Suprapubic skin (tissue), 4 donors: Measurements from ENCODE around the gene ARL5B. TPM values are rescaled to one million over a fixed set of nuclear protein-coding genes. Genes with fewer than 3 reads are reported as not detected.

ENCODE experiments used
- DNase-seq, 2 donors: peaks; one replicate each; pipeline ENCODE4 v3.0.0-alpha.2; 2019; ENCODE audit warnings: low spot score in 2 of 2
- H3K27ac ChIP-seq: fragments of 200-600 bp; sonication (generic); one replicate; pipeline ENCODE4 v1.5.1; 2019
- H3K27me3 ChIP-seq: fragments of 200-600 bp; sonication (generic); one replicate; pipeline ENCODE4 v1.5.1; 2019
- H3K36me3 ChIP-seq: fragments of 200-600 bp; sonication (generic); one replicate; pipeline ENCODE4 v1.5.1; 2019
- H3K4me1 ChIP-seq: fragments of 200-600 bp; sonication (generic); one replicate; pipeline ENCODE4 v1.5.1; 2019
- H3K4me3 ChIP-seq: fragments of 200-600 bp; sonication (generic); one replicate; pipeline ENCODE4 v1.5.1; 2019; ENCODE audit warnings: mild to moderate bottlenecking
- H3K9me3 ChIP-seq: fragments of 200-600 bp; sonication (generic); one replicate; pipeline ENCODE4 v1.5.1; 2019
- EP300 ChIP-seq: sonication (generic); formaldehyde crosslinking; IDR thresholded peaks from one replicate; pipeline ENCODE4 v1.6.1; 2017; ENCODE audit warnings: antibody characterized with exemption
- POLR2A ChIP-seq, 2 donors: fragments of 450-650 bp; IDR thresholded peaks; one replicate each; pipeline ENCODE4 v1.6.1; 2017; ENCODE audit warnings: antibody characterized with exemption in 2 of 2, mild to moderate bottlenecking in 2 of 2, moderate library complexity in 2 of 2
- POLR2AphosphoS5 ChIP-seq, 3 donors: sonication (generic); formaldehyde crosslinking; IDR thresholded peaks; one replicate each; pipeline ENCODE4 v1.6.1; 2017; ENCODE audit warnings: antibody characterized with exemption in 3 of 3
- WGBS: methylation state at CpG from one replicate; pipeline ENCODE4 v1.1.5; 2018; 5-methylcytosine and 5-hydroxymethylcytosine counted together
- total RNA-seq, 4 donors: library from RNA; depleted of rRNA; stranded (reverse); fragments of >200 nt; gene quantifications; one replicate each; pipeline ENCODE4 v1.1.0, GENCODE V29; 2016
- TF ChIP-seq, protein P1 (sequence below), 2 donors: fragments of 200-600 bp in 1 of 2; fragments of 450-650 bp in 1 of 2; sonication (generic) in 1 of 2; IDR thresholded peaks; one replicate each; pipeline ENCODE4 v1.5.1; 2016 to 2019; ENCODE audit warnings: antibody characterized with exemption in 2 of 2, mild to moderate bottlenecking in 1 of 2, moderate library complexity in 1 of 2

ARL5B gene
- total RNA-seq, 4 donors from 2014 or later: 11.8 to 17.9 (median 14.5) TPM

DNA sequence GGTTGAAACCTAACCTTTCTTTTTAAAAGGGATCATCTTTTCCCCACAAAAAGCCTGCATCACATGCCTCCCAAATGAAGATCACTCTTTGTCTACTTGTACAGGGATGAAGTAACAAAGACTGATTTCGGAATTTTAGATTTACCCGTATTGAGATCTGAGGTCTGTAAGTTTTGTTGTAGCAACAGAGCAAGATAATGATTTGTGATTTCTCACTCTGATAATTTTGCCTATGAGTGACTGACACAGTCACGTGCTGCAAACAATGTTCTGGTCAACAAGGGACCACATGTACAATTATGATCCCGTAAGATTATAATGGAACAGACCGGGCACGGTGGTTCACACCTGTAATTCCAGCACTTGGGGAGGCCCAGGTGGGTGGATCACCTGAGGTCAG lies 31.3 kb downstream of the ARL5B start:
- Histone ChIP-seq H3K27ac (no peak overlapping the region), H3K36me3 (no peaks in the 10 kb centered on the region), H3K4me3 (no peak overlapping the region), H3K27me3 (no peaks in the 10 kb centered on the region), H3K4me1 (no peaks in the 10 kb centered on the region), H3K9me3 (no peaks in the 10 kb centered on the region)
- DNase-seq: no peak
- TF ChIP-seq, protein P1, sequence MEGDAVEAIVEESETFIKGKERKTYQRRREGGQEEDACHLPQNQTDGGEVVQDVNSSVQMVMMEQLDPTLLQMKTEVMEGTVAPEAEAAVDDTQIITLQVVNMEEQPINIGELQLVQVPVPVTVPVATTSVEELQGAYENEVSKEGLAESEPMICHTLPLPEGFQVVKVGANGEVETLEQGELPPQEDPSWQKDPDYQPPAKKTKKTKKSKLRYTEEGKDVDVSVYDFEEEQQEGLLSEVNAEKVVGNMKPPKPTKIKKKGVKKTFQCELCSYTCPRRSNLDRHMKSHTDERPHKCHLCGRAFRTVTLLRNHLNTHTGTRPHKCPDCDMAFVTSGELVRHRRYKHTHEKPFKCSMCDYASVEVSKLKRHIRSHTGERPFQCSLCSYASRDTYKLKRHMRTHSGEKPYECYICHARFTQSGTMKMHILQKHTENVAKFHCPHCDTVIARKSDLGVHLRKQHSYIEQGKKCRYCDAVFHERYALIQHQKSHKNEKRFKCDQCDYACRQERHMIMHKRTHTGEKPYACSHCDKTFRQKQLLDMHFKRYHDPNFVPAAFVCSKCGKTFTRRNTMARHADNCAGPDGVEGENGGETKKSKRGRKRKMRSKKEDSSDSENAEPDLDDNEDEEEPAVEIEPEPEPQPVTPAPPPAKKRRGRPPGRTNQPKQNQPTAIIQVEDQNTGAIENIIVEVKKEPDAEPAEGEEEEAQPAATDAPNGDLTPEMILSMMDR (IDR thresholded peaks at IDR 0.05): no peak
- TF ChIP-seq EP300 (no peak), POLR2AphosphoS5 (IDR thresholded peaks at IDR 0.05) (no peak), POLR2A (IDR thresholded peaks at IDR 0.05) (no peak)
- WGBS: 85% methylated on average over 6 of the region's 6 CpGs

DNA sequence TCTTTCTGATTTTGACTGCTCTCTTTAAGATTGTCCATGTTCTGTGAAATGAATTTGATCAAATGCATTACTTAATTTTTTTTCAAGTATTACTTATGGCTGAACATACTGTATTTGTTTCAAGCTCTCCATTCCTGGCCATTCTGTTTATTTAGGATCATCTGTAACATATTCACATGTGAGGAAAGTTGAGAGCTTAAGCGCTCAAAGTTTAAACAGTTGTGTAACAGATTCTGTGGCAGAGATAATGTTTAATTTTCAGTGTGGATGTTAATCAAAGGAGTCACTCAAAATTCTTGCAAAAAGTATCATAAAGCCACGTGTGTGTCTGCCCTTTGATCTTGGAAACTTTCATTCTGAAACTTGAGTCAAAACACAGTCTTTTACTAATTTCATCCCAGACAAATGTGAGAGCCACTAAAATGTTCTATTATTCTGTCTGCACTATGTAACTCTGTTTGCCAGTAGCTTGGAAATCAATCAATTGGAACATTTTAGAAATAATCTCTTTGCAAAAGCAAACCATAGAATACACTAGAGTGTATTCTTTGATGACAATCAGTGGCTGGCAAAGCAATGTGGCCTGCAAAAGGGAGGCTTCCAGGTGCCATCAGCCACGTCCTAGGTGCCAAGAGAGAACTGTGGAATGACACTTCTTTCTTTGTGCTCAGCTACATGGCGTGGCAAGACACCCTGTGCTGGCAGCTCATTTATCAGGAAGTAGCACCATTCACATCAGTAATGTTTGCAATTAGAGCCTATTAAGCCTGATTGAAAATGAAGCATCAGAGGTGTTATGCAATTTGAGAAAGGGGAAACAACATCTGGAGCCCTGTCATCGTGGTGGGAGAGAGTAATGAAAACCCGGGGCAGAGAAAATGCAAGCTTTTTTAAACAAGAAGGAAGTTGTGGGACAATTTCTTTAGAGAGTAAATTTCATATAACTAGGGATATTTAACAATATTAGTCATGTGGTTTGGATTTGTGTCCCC lies 40.9 kb downstream of the ARL5B start:
- Histone ChIP-seq H3K4me3 (no peak overlapping the region), H3K27me3 (no peaks in the 10 kb centered on the region), H3K4me1 (no peaks in the 10 kb centered on the region), H3K9me3 (no peaks in the 10 kb centered on the region), H3K36me3 (no peaks in the 10 kb centered on the region), H3K27ac (no peak overlapping the region)
- no peak for TF ChIP-seq POLR2A (IDR thresholded peaks at IDR 0.05)
- TF ChIP-seq, protein P1 (IDR thresholded peaks at IDR 0.05): no peak
- TF ChIP-seq POLR2AphosphoS5 (IDR thresholded peaks at IDR 0.05): no peak
- no peak for TF ChIP-seq EP300
- DNase-seq: no peak
- WGBS: 38% methylated on average over 6 of the region's 6 CpGs

DNA sequence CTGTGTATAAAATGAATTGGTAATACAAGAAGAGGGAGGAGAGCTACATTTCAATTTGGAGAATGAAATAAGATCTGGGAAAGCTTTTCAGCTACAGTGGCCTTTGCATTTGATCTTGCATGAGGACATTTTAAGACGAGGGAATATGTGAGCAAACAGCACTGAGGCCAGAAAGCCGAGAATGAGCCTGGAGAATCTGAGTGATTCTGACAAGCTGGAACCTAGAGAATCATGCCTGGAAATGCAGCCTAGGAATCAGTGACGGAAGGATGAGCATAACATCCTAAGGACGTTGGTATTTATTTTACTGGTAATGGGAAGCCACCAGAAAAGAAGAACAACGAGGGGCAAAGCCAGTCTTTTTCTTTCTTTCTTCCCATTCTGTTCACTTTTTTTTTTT lies 44.3 kb downstream of the ARL5B start:
- no peaks in the 10 kb centered on the region for H3K36me3 ChIP-seq
- H3K4me1 ChIP-seq: no peaks in the 10 kb centered on the region
- H3K9me3 ChIP-seq: no peaks in the 10 kb centered on the region
- WGBS: 85% methylated on average over 5 of the region's 5 CpGs
- no peaks in the 10 kb centered on the region for H3K27me3 ChIP-seq
- H3K4me3 ChIP-seq: no peak overlapping the region
- no peak for DNase-seq
- H3K27ac ChIP-seq: no peak overlapping the region
- TF ChIP-seq, protein P1 (IDR thresholded peaks at IDR 0.05): no peak
- no peak for TF ChIP-seq POLR2A (IDR thresholded peaks at IDR 0.05)
- no peak for TF ChIP-seq POLR2AphosphoS5 (IDR thresholded peaks at IDR 0.05)
- no peak for TF ChIP-seq EP300

DNA sequence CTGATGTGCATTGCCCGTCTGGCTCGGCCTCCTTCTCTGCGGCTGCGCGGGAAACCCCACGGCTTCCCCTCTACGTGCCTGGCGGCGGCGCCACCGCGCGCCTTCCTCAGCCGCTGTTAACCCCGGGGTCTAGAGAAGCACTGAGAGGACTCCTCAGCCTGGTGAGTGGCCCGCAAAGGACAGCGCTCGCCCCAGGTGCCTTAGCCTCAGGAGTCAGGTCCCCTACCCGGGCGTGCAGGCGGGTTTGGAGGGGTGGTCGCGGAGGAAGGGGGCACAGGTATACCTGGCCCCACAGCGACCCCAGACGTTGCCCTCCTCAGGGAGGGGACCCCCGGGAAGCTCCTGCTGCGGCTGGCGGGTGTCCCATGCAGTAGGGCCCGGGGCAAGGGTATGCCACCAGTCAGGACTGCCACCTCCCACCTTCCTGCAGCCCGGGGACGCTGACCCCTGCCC lies 51.0 kb downstream of the ARL5B start:
- H3K27me3 ChIP-seq: no peaks in the 10 kb centered on the region
- TF ChIP-seq POLR2A (IDR thresholded peaks at IDR 0.05) (no peak), POLR2AphosphoS5 (IDR thresholded peaks at IDR 0.05) (no peak), EP300 (no peak)
- TF ChIP-seq, protein P1 (IDR thresholded peaks at IDR 0.05): no peak
- no peak overlapping the region for H3K27ac ChIP-seq
- no peak overlapping the region for H3K4me3 ChIP-seq
- peaks cover 12% of the 10 kb centered on the region for H3K4me1 ChIP-seq
- DNase-seq: no peak
- WGBS: 93% methylated on average over 24 of the region's 31 CpGs
- H3K9me3 ChIP-seq: no peaks in the 10 kb centered on the region
- H3K36me3 ChIP-seq: no peaks in the 10 kb centered on the region

DNA sequence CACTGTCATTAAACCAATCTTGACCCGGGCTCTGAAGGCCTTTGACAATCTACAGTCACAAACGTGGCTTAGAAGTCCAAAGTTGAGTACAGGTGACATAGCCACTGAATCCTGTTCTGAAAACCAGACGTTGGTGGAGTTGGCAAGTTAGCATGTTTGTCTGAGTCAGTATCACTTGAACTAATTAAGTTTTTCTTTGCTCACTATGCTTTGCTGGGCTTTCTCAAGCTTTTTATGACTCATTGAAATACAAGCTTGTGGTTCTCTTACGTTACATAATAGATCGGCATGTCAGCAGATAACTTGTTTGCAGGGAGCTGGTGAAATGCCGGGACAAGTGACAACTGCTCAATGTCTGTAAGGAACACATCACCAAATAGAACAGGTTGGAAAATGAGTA lies 53.8 kb downstream of the ARL5B start:
- no peaks in the 10 kb centered on the region for H3K36me3 ChIP-seq
- no peaks in the 10 kb centered on the region for H3K27me3 ChIP-seq
- 28% methylated on average over 6 of the region's 6 CpGs for WGBS
- no peak for DNase-seq
- no peaks in the 10 kb centered on the region for H3K9me3 ChIP-seq
- no peak for TF ChIP-seq POLR2AphosphoS5 (IDR thresholded peaks at IDR 0.05)
- H3K4me3 ChIP-seq: no peak overlapping the region
- H3K4me1 ChIP-seq: peaks cover 12% of the 10 kb centered on the region
- peak overlapping the region; percentile 62 for H3K27ac ChIP-seq
